GM21381 (cell line): ENCODE data around the gene FOXA2.
"Not testable (repeated sequence)": the region's sequence is repeated elsewhere in the genome, so short reads cannot be mapped to it uniquely, and the experiment has no call there.

Experiments
- ATAC-seq: cut with Tn5 transposase; IDR thresholded peaks from one replicate; pipeline ENCODE4 v1.9.1; 2021; ENCODE audit warnings: mild to moderate bottlenecking, moderate library complexity; ENCODE audit not compliant: unreplicated experiment

FOXA2 gene

DNA sequence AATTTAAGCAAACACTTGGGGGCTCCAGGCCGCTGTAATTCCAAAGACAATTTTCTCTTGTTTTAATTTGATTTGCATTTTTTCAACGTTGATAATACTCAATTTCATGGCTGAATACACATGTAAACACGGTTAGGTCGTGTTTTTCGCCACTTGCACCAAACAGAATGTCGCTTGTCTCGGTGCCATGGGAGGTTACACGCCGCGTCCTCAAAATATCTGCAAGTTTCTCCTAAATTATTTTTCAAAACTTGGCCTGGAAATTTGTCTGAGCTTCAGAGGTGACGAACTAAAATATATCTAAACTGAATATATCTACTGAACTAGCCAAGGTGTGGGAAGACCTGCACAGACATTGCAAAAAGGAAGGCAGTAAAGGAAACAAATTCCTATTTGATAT lies 15.0 kb downstream of the FOXA2 start:
- ATAC-seq, result no peak

DNA sequence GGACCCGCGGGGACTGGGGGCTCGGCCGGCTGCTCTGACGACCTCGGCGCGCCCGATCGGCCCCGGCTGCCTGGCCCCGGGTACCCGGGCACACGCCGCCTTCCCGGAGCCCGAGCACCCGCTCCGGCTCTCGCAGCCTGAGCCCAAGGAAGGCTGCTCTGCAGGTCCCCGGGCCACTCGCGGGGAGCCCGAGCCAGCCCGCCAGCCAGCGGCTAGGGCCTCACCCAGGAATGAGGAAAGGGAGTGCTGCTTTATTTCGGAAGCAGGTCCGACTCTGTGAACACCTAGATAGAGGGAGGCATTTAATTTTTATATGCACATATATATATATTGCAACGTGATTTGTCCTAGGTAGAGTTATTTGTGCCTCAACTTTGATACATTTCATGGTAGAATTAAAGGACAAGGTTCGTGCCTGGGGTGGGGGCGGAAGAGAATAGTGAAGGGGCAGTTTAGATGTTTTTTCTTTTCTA lies 15.5 kb downstream of the FOXA2 start:
- no peak for ATAC-seq

DNA sequence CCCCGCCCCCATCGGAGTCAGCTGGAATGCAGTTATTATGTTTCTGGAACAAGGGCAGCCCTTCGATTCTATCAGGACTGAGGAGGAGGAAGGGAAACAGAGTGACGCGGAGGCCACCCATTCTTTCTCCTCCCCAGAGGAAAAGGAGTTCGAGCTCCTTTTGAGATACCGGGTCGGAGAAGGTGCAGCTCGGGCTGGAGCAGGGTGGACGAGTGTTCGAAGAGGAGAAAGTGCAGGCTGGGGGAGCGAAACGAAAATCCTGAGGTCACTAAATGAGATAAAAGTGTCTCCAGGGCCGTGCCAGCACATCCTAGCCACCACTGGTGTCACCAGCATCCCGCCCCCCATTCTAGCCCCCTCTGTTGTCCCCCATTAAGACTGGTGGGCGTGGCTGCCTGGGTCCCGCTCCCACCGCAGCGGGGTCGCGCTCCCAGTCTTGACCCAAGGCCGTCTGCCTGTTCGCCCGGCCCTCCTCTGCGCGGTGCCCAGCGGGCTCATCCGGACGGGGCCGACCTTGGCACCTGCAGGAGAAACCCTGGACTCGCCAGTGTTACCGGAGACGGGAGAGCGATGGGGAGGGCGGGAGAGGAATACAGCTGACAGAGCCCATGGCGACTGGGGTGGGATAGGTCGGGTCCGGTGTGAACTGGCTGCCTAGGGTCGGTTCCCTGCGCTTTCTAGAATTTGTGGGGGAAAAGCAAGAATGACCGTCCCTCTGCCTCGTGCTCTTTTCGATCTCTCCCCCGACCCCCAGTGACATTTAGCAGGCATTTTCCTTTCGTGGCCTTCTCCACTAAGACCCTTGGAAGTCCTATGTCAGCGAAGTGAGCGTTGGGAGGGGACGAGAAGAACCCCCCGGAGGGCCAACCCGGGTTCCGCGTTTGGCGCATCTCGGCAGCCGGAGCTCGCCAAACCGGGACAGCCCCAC lies 16.2 kb downstream of the FOXA2 start:
- no peak for ATAC-seq

DNA sequence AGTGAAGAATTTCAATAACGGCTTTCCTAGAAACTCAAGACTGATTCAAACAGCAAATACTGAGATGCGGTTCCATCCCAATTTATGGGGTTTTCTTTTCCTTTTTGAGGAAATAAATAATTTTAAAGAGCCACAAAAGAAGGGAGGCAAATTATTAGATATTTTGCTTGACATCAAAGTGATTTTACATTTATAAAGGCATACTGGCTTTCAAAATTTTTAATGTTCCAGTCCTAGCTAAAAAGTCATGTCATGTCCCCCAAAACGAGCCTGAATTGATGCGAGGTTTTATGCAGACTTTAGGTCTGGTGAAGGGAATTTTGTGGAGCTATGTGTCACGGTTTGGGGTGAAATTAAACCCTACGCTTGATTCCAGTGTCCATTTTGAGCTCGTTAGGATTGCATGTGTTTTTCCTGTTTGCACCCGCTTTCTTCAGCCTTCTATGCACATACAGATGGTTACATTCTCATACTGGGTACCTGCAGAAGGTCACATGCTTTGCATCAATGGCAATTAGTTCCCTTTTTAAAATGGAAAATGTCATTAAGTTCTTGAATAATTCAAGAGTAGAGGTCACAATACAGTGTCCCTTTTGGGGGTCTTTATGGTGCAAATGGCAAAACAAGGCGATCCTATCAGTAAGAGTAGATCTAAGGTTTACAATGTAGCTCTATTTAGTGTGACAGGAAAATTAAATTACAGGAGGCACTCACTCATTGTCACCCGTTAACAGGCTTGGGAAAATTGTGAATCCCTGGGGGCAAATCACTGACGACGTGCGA lies 17.3 kb downstream of the FOXA2 start:
- no peak for ATAC-seq

DNA sequence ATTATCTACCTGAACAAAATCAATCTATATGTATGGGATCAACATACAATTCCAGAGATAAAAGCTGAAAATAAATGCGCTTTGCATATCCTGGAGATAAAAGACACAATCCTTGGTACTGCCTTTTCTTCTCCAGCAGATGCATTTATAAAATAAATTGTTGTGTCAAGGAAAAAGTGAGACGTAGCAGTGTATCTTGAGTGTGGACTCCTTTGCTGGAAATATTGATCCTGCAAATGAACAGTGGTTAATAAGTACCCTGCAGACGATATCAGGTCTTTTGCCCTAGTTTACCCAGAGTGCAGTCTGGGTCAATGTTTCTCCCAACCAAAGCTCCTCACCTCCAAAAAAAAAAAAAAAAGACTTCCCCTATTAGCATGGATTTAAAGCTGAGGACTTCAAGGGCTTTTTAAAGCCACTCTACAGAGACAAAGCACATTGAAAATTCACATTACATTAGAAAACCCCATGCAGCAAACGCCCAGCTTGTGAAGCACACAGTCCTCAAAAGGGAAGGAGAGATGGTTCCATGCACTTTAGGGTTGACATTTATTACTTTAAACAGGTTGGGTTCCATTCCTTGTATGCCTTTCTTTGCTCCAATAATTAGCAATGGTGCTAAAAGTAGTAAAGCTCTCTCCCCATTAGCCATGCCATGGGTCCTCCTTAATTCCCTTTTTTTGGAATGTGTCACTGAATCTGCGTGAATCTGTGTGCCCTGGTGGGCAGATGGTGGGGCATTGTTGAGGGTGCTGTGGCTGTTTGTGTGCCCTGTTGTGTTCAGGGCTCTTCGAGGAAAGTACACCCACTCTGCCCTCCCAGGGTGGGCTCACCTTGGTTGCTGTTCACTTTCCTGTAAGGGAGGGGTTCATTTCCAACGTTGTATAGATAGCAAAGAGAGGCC lies 21.1 kb downstream of the FOXA2 start:
- no peak for ATAC-seq

DNA sequence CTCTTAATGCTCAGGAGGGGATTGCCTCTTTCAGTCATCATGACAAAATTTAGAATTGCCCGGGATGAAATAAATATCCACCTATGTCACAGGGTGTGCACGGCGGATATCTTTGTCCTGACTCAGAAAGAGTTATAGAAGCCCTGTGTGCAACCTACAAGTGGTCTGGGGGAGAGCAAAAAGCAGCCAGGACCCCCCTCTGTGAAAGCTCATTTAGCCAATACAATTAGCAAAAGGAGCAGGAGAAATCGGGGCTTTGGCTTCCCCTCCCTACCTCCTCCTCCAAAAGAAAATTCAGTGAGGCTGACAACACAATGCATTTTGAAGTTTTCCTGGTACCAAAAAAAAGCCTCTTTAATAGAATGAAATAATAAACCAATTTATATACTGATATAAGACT lies 21.8 kb downstream of the FOXA2 start:
- ATAC-seq, result no peak

DNA sequence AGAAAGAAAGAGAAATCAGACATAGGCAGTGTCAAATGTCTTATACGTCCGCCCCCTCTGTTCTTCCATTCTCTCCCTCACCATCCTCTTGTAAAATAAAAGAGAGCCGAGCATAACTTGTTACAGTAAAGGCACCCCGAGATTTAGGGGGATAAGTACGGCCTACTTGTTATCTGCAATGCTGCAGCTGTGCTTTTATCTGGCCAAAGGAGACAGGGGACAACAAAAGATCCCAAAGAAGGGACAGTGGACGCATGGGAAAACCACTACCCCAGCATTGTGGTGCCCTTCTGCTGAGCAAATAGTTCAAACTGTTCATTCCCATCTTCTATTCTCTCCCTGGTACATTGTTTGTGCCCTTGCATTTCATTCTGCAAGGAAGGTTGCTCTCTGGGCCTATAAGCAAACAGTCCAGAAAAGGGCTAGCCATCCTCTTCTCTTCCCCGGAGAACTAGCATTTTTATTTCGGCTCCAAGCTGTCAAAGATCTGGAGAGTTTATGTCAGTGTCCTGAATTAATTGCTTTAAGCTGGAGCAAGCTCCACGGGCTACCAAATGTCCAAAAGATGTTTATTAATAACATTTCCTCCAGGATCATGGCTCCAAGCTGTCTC lies 22.3 kb downstream of the FOXA2 start:
- no peak for ATAC-seq

DNA sequence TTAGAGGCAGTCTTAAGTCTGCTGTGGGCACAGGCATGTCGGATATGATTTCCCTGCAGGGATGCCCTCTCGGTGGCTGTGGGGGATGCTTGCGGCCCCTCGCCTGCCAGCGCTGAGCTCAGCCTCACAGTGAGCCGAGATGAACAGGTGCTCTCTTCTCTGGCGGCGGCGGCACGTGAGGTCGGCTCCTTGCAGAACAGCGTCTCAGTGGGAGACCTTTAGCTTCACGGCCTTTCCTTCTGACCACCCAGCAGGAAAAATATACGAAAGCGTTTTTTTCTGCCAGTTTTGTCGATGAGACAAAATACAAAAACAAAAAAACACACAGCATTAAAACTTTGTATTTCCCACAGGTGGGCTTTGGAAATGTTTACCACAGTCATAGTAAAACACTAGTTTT lies 23.6 kb downstream of the FOXA2 start:
- ATAC-seq, result no peak

DNA sequence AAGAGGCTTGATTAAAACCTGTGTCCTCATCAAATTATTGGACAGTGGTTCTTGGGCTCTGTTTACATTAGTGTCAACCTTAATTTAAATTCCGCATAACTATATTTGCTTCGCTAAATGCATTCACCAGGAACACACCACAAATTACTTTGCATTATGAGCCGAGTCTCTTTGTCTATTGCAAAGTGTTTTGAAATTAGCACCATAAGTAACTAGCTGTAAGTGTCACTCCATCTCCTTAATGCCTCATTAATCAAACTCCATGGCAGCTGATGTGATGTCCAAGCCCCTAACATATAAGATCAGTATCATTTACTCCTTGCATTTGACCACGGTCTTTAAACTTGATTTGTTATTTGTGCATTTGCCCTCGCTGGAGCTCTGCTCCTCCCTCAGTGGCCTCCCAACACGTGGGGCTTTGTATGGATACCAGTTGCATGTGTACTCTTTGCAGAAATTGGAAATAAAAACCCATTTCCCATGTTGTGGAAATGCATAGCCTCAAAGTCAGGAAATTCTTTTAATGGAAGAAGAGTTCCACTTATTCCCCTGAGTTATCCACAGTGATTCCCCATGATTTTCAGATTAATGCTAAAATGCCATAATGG lies 24.6 kb downstream of the FOXA2 start:
- ATAC-seq, result no peak

DNA sequence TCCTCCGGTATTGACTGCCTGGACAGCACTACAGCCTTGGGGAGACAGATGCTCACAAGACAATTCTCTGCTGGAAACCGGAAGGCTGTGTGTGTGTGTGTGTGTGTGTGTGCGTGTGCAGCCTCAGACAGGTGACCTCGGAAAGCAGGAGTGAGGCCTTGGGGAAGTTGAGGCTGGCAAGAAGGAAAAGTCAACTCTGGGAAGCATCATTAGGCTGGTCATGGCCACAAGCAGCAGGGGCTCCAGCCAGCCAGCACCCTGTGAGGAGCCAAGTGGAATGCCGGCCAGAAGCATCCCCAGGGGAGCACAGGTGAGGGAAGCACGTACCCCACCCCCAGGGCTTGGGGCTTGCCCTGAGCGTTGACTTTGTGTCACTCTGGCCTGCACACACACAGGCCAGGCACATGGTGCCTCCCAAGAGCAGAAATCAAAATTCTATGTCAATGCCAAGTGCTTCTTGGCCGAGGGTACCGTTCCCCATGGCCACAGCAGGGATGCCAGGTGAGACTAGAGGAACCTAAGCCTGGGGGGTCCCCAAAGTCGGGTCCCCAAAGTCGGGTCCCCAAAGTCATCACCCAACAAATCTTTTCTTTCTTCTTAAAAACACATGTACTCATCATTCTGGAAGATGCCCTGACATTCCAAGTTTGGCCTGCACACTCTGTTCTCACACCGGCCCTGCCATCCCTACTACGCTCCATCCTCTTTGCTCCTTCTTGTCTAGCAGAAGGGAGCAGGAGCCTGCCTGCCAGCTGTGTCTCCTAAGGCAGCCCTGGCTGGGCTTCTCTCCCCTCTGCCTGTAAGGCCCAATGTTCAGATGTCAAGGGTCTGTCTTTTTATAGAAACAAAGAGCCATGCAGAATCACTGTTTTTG lies 26.7 kb downstream of the FOXA2 start:
- no peak for ATAC-seq

DNA sequence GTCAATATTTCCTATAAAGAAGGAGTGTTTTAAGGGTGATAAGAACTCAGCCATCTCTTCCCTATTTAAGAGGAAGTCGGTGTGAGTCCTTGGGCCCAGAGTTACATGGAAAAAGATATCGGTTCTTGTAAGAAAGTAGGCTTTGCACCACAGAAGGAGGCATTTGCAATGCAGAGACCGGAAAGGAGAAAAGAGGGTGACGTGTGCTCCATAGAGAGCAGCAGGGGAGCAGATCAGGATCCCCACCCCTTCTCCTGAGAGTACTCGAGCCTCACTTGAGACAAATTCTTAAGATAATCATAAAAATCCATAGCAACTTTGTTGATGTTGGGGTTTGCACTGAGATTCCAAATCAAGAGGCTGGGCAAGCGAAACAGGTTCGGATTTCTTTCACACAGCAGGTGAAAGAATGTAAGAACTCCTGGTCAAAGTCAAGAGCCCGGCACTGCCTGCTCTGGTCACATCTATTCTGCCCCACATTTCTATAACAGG lies 27.8 kb downstream of the FOXA2 start:
- no peak for ATAC-seq

DNA sequence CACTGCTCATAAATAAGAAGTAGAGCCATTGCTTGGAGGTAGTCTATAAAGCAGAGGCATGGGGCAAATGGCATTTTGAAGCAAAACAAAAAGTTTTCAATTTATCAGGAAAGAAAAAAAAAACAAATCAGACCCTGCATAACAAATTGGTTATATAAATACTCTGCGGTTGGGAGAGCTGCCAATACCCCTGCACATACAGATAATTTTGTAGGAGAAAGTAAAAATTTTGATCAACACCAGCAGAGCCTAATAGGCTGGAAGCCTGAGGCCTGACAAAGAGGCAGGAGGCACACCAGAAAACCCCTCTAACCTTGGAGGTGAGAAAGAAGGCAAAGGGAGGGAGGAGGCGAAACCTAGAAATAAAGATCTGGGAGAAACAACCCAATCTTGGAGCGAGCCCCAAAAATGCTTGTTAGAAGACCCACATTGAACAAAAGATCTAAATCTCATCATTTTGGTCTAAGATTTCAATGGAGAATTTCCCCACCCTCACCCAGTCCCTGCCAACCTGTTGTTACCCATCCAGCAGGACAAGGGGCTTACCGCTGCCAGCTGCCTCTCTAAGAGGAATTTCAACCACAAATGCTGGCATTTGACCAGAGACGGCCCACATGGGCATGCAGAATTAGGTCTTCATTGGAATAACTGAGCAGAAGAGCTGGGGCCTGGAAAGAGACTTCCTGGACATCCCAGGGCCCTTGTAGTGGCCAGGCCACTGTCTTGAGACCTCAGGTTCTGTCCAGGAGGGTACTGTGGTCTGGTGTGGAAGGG lies 28.4 kb downstream of the FOXA2 start:
- ATAC-seq, result no peak

DNA sequence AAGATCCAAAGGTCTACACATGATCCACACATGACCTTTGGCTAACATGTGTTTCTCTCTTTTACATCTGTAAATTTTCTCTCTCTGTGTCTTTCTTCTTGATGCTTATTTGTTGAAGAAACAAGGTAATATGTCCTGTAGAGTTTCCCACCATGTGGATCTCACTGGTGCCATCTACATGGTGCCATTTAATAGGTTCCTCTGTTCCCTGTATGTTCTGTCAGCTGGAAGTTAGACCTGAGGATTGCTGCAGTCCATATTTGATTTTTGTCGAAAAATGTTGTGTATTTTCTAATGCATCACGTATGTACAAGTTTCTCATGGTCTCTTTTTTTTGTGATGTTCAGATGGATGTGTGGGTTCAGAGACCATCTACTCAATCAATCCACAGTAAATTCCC lies 30.0 kb downstream of the FOXA2 start:
- no peak for ATAC-seq

DNA sequence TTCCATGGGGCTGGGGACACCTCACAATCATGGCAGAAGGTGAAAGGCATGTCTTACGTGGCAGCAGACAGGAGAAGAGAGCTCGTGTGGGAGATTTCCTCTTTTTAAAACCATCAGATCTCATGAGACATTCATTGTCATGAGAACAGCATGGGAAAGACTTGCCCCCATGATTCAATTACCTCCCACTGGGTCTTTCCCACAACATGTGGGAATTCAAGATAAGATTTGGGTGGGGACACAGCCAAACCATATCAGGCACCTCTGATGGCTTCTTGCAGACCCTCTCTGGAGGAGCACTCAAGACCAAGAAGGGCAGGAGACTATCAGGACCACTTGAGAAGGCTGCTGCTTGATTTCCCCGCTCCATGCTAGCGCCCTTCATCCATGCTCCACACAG lies 33.9 kb downstream of the FOXA2 start:
- not testable (repeated sequence) for ATAC-seq

DNA sequence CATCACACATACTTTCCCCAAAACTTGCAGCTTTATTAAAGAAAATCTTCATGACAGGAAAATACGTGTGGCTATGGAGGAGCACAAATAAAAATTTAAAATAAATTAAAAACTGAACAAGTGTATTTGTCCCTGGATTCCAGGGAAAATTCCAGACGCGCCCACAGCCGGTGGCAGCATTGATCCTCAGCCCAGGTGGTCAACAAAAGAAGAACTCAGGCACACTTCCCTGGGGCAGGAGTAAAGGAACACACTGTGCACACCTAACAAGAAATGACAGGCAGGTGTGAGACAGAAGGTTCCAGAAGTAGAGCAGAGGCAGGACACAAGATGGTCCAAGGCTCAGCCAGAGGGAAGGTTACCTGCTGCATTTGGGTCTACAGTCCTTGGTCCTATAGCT lies 36.3 kb downstream of the FOXA2 start:
- ATAC-seq, result no peak

DNA sequence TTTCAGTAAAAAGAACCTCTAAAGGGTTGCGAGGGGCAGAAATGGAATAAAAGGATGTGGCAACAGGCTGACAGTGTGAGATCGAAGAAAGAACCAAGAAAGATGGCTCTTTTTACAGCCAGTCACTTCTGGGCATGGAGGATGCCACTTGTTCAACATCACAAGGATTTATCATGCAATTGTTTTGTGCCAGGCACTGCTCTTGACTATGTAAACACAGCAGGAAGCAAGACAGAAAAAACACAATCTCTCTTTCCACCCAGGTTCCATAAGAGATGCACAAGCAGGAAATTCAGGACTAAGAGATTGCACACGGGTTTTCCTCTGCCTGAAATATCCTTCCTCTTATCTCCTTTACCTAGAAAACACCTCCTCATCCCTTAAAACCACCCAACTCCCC lies 38.0 kb downstream of the FOXA2 start:
- no peak for ATAC-seq

DNA sequence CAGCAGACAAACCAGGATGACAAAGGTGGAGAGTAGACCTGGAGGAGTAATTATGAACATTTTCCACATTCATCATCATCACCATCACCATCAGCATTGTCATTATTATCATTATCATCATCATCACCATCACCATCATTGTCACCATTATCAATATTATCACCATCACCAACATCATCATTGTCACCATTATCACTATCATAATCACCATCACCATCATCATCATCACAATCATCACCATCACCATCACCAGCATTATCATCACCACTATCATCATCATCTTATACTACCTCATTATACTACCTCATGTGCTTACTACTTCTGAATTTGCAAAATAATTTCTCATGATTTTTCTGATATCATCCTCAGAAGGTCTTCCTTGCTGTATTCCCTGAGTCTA lies 39.3 kb downstream of the FOXA2 start:
- no peak for ATAC-seq

DNA sequence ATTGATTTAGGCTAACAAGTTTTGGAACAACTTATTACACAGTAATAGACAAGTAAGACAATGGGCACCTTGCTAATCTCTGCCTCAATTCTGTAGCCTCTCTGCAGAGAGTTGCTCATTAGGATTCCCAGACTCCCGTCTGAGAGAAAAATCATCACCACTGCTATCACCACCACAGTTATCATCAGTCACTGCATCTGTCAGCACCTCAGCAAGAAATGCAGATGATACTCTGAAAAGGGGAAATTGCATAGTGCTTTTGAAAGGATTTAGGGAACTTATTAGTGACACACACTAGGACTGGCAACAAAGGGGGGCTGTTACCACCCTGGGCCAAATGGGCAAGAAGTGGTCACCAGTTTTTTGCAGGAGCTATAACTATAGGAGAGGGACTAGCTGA lies 39.9 kb downstream of the FOXA2 start:
- no peak for ATAC-seq
